ENCODE results near the gene PUM1. TPM values are rescaled to one million over a fixed set of nuclear protein-coding genes. Genes with fewer than 3 reads are reported as not detected.

PUM1 gene
- total RNA-seq, 4 donors from 2014 or later: 83.2 to 118 (median 106) TPM

DNA sequence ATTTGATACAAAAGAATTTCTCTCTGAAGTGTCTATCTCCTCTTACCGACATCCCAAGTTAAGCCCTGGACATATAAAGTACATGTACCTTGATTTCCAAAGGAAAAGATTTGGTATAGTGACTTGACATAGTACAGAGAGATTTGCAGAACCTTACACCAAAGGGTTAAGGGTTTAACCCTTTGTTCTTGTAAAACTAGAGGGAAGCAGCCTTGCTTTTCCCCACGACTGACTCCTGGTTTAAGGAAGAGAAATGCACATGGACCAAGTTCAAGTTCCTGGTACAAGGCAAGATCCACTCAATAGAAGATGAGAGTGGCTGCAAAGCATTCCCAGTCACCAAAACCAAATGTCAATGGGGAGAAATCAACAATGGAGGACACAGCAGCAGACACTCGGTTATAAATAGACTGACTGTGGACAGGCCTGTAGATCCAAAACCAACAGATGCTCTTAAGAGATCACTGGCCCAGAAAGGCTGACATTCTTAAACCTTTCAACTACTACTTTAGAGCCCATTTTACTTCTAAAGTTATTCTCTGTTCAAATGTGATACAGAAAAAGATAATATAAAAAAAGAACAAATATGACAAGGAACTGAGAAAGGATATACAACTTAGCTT, 69.4 kb downstream of the PUM1 start:
- H3K4me3 ChIP-seq (ENCODE audit: low read depth, poor library complexity, severe bottlenecking): no peak overlapping the region
- DNase-seq (ENCODE audit: low spot score in 2 of 2): no peak
- intact Hi-C loops (cut with DNase I; ENCODE audit: low total_unique reads): no loop called here
- 68 to 77% methylated on average over 3 of the region's 3 CpGs for WGBS, 2 donors
- TF ChIP-seq, protein P1, sequence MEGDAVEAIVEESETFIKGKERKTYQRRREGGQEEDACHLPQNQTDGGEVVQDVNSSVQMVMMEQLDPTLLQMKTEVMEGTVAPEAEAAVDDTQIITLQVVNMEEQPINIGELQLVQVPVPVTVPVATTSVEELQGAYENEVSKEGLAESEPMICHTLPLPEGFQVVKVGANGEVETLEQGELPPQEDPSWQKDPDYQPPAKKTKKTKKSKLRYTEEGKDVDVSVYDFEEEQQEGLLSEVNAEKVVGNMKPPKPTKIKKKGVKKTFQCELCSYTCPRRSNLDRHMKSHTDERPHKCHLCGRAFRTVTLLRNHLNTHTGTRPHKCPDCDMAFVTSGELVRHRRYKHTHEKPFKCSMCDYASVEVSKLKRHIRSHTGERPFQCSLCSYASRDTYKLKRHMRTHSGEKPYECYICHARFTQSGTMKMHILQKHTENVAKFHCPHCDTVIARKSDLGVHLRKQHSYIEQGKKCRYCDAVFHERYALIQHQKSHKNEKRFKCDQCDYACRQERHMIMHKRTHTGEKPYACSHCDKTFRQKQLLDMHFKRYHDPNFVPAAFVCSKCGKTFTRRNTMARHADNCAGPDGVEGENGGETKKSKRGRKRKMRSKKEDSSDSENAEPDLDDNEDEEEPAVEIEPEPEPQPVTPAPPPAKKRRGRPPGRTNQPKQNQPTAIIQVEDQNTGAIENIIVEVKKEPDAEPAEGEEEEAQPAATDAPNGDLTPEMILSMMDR (IDR thresholded peaks at IDR 0.05): no peak
- TF ChIP-seq POLR2A (IDR thresholded peaks at IDR 0.05): no peak

GRCh38 chr1:30991862-30992606, 73.5 kb downstream of the PUM1 start:
- H3K4me3 ChIP-seq (ENCODE audit: low read depth, poor library complexity, severe bottlenecking): no peak overlapping the region
- WGBS, 2 donors: 70 to 75% methylated on average over 6 of the region's 6 CpGs
- TF ChIP-seq, protein P1 (IDR thresholded peaks at IDR 0.05): no peak
- no peak for TF ChIP-seq POLR2A (IDR thresholded peaks at IDR 0.05)
- no peak for DNase-seq (ENCODE audit: low spot score in 2 of 2)
- intact Hi-C loops (cut with DNase I; ENCODE audit: low total_unique reads): no loop called here

GRCh38 chr1:30990591-30990990, 74.9 kb downstream of the PUM1 start:
- TF ChIP-seq POLR2A (IDR thresholded peaks at IDR 0.05): no peak
- TF ChIP-seq, protein P1 (IDR thresholded peaks at IDR 0.05): no peak
- 93 to 94% methylated on average over 3 of the region's 3 CpGs for WGBS, 2 donors
- DNase-seq (ENCODE audit: low spot score in 2 of 2): no peak
- intact Hi-C loops (cut with DNase I; ENCODE audit: low total_unique reads): no loop called here
- no peak overlapping the region for H3K4me3 ChIP-seq (ENCODE audit: low read depth, poor library complexity, severe bottlenecking)

DNA sequence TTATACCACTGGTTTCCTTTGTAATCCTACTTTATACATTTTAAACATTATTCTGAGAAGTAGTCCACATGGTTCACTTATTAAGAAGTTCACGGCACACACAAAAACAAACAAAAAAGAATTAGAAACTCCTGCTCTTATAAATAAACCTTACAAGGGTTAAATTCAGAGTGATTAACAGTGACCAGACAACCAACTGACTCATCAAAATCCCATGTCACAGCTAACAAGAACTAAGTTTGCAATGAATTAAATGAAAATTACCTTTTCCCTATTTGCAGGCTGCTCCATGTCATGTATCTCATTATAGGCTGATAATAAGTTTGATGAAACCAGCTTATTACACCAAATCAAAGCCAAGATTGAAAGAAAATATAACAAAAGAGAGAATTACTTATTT, 77.5 kb downstream of the PUM1 start:
- intact Hi-C loops (cut with DNase I; ENCODE audit: low total_unique reads): no loop called here
- DNase-seq (ENCODE audit: low spot score in 2 of 2): no peak
- TF ChIP-seq POLR2A (IDR thresholded peaks at IDR 0.05): no peak
- TF ChIP-seq, protein P1 (IDR thresholded peaks at IDR 0.05): no peak
- no peak overlapping the region for H3K4me3 ChIP-seq (ENCODE audit: low read depth, poor library complexity, severe bottlenecking)
- 94 to 95% methylated on average over 1 of the region's 1 CpG for WGBS, 2 donors

- DNase-seq (ENCODE audit: low spot score in 2 of 2): no peak
- WGBS, 2 donors: 56 to 61% methylated on average over 3 of the region's 3 CpGs
- TF ChIP-seq, protein P1 (IDR thresholded peaks at IDR 0.05): no peak
- TF ChIP-seq POLR2A (IDR thresholded peaks at IDR 0.05): no peak
- H3K4me3 ChIP-seq (ENCODE audit: low read depth, poor library complexity, severe bottlenecking): no peak overlapping the region
- intact Hi-C loops (cut with DNase I; ENCODE audit: low total_unique reads): no loop called here
Observed at GRCh38 chr1:30986755-30987154, 78.8 kb downstream of the PUM1 start.

Data from lower leg skin (tissue), 4 donors.